SH-SY5Y (cell line): ENCODE results near the gene F5.

Experiments
- GATA2 ChIP-seq: IDR thresholded peaks from 2 replicates; pipeline ENCODE4 v1.6.1; 2011; ENCODE audit warnings: mild to moderate bottlenecking, low read depth, low read length
- GATA3 ChIP-seq: IDR thresholded peaks from 2 replicates; pipeline ENCODE4 v1.6.1; 2011; ENCODE audit warnings: low read depth, mild to moderate bottlenecking, low read length, moderate library complexity

DNA sequence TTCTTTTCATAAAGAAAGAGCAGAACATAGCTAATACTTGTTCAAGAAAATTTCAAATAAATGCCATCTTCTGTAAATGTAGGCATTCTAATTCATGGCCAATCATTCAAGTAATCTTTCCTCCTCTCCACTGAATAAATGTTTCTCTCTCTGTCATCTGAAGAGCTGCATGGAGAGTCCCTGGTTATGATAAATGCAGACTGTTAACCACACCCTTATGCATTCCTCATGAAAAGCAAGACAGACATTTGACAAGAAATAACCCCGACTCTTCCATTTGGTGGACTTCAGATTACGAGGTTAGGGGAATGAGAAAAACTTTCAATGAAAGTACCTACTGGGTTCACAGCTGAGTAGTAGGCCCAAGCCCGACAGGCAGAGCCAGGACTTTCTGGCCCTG, 55.8 kb downstream of the F5 start:
- TF ChIP-seq GATA3 (no peak), GATA2 (no peak)
